Measurements from ENCODE around the gene CTCF. TPM values are rescaled to one million over a fixed set of nuclear protein-coding genes. Genes with fewer than 3 reads are reported as not detected.

The CTCF gene
- total and polyA plus RNA-seq, 4 donors = 10.1 to 35.3 (median 15.5) TPM

GRCh38 chr16:67521095-67521804, 41.1 kb upstream of the CTCF start (continued):
- TF ChIP-seq SP1 (IDR thresholded peaks at IDR 0.05) (no peak), RXRA (IDR thresholded peaks at IDR 0.05) (peak; percentile 42 to 46), FOXA2 (IDR thresholded peaks at IDR 0.05) (no peak), GABPA (IDR thresholded peaks at IDR 0.05 in 1 of 2, conservative IDR thresholded peaks at IDR 0.05 in 1 of 2) (peak in 1 of 2 donors; percentile 18)

DNA sequence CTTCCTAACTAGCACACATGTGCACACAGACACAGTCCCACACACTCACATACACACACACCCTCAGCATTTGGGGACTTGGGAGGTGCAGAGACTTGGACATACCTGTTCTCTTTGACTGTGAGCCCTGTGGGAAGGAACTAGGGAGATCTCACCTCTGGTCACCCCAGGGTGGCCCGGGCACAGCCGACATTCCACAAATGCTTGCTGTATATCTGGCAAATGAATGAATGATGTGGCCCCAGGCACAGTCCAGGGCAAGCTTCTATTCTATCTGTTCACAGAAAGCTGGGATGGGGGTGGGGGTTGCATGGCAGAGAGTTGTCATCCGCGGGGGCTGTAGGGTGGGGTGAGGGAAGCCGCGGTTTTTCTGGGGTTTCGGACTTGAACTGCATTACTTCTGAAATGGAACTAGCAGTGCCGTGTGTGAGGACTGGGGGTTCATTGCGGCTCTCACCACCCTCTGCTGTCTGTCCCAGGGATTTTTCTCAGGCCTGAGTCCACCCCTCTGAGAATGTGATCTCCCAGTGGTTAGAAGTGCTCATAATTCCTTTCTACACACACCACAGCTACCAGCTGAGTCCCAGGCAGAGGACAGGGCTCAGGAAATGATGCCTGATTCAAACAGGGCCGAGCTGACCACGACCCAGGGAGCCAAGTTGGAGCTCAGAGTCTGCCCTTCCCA, 37.0 kb upstream of the CTCF start:
- no peaks in the 10 kb centered on the region for H3K9me3 ChIP-seq (ENCODE audit: control insufficient read depth in 4 of 4, low read length in 3 of 4)
- no peak overlapping the region for H3K9ac ChIP-seq (ENCODE audit: low read depth in 1 of 2, low read length in 2 of 2)
- no peaks in the 10 kb centered on the region for H3K27me3 ChIP-seq (ENCODE audit: control insufficient read depth in 4 of 4, insufficient read depth in 4 of 4, low read length in 3 of 4)
- no peak for DNase-seq (ENCODE audit: low spot score)
- no peaks in the 10 kb centered on the region for H3K36me3 ChIP-seq (ENCODE audit: control insufficient read depth in 4 of 4, insufficient read depth in 3 of 4, low read depth in 1 of 4, low read length in 3 of 4)
- no peak overlapping the region for H3K4me3 ChIP-seq (ENCODE audit: low read depth in 1 of 3, low read length in 3 of 3)
- H3K27ac ChIP-seq (ENCODE audit: low read depth in 1 of 2, low read length in 2 of 2) = no peak overlapping the region
- 83% methylated on average over 11 of the region's 11 CpGs for WGBS
- TF ChIP-seq FOXA2 (IDR thresholded peaks at IDR 0.05) = no peak
- no peak for TF ChIP-seq YY1 (IDR thresholded peaks at IDR 0.05)
- TF ChIP-seq GABPA (IDR thresholded peaks at IDR 0.05 in 1 of 2, conservative IDR thresholded peaks at IDR 0.05 in 1 of 2) = no peak
- peaks cover 6 to 57% (median 42%) of the 10 kb centered on the region in 4 donors for H3K4me1 ChIP-seq (ENCODE audit: control insufficient read depth in 4 of 4, insufficient read depth in 4 of 4, low read length in 3 of 4)

DNA sequence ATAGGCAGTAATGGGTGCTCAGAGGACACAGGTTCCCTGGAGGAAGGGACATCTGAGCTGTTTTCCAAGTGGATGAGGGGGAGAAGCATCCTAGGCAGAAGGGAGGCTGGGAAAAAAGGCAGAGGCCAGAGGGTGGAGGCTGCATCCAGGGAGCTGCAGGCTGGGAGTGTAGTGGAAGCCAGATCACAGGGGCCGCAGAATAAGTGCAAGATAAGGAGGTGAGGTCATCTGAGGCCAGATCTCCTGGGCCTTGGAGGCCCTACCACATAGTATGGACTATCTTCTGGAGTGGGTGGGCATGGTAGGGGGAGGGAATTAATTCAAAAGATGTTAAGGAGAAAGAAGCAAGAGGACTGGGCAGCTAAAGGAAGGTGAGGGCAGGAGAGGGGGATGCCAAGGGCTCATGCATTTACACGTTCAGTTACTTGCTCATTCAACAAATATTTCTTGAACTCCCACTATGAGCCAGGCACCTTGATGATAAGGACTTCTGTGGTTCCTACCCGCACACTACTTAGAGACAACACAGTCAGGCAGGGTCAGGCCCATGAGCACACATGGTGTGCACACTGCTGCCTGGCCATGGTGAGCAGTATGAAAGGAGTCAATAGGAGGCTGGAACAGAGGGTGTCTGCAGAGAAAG, 36.1 kb upstream of the CTCF start:
- no peak for DNase-seq (ENCODE audit: low spot score)
- 93% methylated on average over 3 of the region's 3 CpGs for WGBS
- no peaks in the 10 kb centered on the region for H3K36me3 ChIP-seq (ENCODE audit: control insufficient read depth in 4 of 4, insufficient read depth in 3 of 4, low read depth in 1 of 4, low read length in 3 of 4)
- TF ChIP-seq TAF1 (conservative IDR thresholded peaks at IDR 0.05) = no peak
- TF ChIP-seq EGR1 (IDR thresholded peaks at IDR 0.05; ENCODE audit: low read depth in 2 of 2) = no peak
- TF ChIP-seq JUND (IDR thresholded peaks at IDR 0.05) = no peak
- no peak for TF ChIP-seq GABPA (IDR thresholded peaks at IDR 0.05 in 1 of 2, conservative IDR thresholded peaks at IDR 0.05 in 1 of 2)
- no peak for TF ChIP-seq FOXA1 (IDR thresholded peaks at IDR 0.05)
- TF ChIP-seq FOXA2 (IDR thresholded peaks at IDR 0.05) = no peak
- TF ChIP-seq, protein P1, sequence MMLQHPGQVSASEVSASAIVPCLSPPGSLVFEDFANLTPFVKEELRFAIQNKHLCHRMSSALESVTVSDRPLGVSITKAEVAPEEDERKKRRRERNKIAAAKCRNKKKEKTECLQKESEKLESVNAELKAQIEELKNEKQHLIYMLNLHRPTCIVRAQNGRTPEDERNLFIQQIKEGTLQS (IDR thresholded peaks at IDR 0.05) = no peak
- TF ChIP-seq HNF4A (conservative IDR thresholded peaks at IDR 0.05) = no peak
- TF ChIP-seq RAD21 (IDR thresholded peaks at IDR 0.05) = no peak
- TF ChIP-seq, protein P2, sequence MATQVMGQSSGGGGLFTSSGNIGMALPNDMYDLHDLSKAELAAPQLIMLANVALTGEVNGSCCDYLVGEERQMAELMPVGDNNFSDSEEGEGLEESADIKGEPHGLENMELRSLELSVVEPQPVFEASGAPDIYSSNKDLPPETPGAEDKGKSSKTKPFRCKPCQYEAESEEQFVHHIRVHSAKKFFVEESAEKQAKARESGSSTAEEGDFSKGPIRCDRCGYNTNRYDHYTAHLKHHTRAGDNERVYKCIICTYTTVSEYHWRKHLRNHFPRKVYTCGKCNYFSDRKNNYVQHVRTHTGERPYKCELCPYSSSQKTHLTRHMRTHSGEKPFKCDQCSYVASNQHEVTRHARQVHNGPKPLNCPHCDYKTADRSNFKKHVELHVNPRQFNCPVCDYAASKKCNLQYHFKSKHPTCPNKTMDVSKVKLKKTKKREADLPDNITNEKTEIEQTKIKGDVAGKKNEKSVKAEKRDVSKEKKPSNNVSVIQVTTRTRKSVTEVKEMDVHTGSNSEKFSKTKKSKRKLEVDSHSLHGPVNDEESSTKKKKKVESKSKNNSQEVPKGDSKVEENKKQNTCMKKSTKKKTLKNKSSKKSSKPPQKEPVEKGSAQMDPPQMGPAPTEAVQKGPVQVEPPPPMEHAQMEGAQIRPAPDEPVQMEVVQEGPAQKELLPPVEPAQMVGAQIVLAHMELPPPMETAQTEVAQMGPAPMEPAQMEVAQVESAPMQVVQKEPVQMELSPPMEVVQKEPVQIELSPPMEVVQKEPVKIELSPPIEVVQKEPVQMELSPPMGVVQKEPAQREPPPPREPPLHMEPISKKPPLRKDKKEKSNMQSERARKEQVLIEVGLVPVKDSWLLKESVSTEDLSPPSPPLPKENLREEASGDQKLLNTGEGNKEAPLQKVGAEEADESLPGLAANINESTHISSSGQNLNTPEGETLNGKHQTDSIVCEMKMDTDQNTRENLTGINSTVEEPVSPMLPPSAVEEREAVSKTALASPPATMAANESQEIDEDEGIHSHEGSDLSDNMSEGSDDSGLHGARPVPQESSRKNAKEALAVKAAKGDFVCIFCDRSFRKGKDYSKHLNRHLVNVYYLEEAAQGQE (IDR thresholded peaks at IDR 0.05) = no peak
- no peak for TF ChIP-seq RXRA (IDR thresholded peaks at IDR 0.05)
- TF ChIP-seq, protein P3, sequence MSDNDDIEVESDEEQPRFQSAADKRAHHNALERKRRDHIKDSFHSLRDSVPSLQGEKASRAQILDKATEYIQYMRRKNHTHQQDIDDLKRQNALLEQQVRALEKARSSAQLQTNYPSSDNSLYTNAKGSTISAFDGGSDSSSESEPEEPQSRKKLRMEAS (IDR thresholded peaks at IDR 0.05) = no peak
- H3K9ac ChIP-seq (ENCODE audit: low read depth in 1 of 2, low read length in 2 of 2) = no peak overlapping the region
- no peak overlapping the region for H3K4me3 ChIP-seq (ENCODE audit: low read depth in 1 of 3, low read length in 3 of 3)
- H3K27ac ChIP-seq (ENCODE audit: low read depth in 1 of 2, low read length in 2 of 2) = no peak overlapping the region
- no peaks in the 10 kb centered on the region for H3K27me3 ChIP-seq (ENCODE audit: control insufficient read depth in 4 of 4, insufficient read depth in 4 of 4, low read length in 3 of 4)
- peaks cover 10 to 59% (median 48%) of the 10 kb centered on the region in 4 donors for H3K4me1 ChIP-seq (ENCODE audit: control insufficient read depth in 4 of 4, insufficient read depth in 4 of 4, low read length in 3 of 4)
- no peaks in the 10 kb centered on the region for H3K9me3 ChIP-seq (ENCODE audit: control insufficient read depth in 4 of 4, low read length in 3 of 4)
